Hypothalamus (tissue), 51 donors: ENCODE results near the gene SLC6A12.

Source experiments
- DNase-seq, 51 donors: peaks; one replicate each; lab custom pipeline; 2025; lab: John Stamatoyannopoulos, UW

SLC6A12 gene

DNA sequence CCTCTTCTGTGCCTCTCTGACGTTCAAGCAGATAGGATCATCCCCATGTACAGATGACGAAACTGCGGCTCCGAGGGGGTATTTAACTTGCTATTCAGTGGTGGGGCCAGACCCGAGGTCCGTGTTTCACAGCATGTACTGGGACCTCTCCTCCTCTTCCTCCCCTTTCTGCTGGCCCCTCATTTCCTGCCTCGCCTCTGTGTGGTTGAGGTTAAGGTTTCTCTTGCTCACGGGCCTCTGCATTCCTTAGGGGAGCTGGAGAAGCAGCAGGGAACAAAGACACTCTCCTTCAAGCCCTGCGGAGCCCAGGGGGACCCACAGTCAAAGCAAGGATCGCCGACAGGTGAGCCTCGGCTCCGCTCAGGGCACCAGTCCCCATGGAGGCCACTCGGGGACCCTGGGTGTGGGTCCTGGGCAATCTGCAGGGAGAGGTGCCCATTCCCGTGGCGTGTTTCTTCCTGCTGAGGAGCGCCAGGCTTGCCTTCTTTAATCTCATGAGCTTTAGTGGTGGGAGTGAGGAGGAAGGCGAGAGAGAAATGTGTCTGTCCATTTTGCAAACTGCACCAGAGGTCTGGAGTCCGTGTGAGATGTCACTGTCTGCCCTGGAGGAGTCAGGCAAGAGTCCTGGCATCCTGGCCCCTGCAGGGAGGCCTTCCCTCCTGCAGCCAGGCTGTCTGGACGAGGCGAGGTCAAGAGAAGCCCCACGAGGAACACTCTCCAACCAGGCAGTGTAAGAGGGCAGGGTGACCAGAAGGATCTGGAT lies 45.0 kb downstream of the SLC6A12 start:
- DNase-seq = no peak

DNA sequence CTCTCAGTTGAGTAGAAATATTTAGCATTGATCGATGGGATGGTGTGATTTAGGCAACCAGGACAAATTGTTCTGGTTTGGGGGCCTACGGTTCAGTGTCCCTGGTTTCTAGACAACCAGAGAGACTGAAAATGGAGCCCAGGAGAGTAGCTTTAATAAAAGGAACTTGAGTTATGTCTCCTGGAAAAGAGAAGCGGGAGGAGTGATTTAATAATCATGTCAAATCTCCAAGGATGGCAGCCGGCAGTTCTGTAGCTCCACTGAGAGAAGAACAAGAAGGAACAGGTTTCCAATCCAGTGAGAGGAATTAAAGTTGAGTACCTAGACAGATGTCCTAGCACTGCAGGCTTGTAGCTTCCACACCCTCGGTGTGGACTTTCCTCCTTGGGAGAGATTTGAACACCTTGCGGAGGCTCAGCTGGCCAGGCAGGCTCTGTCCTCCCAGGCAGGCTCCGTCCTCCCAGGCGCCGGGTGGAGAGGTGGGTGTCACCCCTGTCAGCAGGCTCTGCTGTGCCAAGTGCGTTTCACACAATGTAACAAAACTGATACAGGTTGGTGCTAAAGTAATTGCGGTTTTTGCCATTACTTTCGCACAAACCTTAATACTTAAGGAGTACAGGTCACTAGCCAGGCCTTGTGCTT lies 45.9 kb downstream of the SLC6A12 start:
- DNase-seq = no peak

DNA sequence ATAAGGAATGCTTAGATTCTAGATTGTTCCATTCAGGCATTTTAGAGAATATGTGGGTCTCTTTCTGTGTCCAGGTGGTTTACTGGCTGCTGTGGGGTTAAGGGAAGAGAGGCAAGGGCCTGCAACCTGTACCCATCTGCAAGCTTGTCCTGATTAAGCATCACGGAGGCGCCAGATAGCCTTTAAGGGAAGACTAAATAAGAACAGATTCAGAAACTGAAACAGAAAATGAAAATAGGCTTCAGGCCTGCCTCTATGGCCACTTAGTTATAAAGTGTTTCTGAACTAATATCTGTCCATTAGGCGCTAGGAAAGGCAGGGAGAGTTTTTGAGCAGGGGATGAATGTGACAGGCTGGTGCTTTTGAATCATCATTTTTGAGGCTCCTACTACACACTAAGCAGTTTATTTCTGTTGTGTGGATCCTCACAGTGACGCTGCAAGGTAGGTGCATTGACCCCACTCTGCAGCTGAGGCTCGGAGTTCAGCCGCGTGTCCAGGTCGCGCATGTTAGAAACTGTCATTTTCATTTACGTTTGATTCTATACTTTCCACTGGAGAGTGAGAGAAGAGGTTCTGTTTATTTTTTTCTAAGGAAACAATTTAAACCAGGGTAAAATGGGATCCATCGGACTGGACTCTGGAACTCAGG lies 47.4 kb downstream of the SLC6A12 start:
- DNase-seq = no peak

DNA sequence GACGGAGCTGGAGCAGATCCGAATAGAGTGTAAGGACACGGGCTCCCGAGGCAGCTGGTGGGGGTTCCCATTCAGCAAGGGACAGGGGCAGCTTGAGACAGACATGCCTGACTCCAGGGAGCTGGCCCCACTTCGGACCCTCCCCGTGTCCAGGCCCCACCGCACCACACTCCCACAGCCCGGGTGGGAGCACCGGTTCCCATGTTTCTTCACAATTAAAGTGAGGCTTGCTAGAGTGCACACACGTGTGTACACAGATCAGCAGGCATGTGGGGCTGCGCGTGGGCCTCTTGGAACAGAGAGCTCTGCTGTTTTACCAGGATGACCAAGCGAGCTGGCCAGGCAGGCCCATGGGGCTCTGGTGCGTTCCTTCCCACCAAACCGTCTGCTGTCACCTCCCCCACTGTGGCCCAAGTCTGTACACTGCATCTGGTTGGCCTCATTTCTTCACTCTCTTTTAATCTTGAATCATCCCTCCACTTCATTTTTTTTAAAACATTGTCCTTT lies 48.0 kb downstream of the SLC6A12 start:
- no peak for DNase-seq

DNA sequence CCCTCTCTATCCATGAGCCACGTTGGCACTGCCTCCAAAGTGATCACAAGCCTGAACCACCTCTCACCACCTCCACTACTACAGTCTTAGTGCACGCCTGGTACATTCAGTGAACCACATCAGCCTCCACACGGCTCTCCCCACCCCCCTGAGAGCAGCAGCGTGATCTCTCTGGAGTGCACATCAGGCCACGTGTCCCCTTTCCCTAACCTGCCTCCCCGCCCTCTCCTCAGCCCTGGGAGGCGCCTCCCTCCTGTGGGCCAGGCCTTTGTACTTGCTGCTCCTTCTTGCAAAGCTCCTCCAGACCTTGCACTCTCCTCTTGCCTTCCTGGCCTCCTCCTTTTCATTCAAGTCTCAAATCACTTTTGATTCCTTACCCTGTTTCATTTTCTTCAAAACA lies 49.8 kb downstream of the SLC6A12 start:
- DNase-seq = peak in 5 of 51 donors; percentile 14 to 42 (median 36)

DNA sequence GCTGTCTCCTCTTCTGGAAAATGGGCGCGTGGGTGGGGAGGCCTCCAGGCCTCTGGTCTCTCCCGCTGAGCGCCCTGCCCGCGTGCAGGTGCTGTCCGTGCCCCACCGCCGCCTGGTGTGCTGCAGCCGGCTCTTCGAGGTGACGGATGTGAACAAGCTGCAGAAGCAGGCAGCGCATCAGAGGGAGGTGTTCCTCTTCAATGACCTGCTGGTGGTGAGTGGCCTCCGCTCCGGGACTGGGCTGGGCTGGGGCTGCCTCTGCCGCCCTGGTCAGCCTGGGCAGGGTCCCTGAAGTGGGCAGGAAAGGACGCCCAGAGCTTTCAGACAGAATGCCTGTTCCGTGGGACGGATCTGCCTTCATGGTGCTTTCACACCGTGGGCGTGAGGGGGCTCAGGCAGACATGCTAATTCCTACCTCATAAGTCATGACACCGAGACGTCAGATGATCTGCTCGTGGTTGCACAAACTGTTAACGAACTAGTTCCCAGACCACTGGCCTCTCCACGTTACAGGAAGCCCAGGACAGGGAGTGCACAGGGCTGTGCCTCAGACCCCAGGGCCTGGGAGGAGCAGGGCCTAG lies 50.5 kb downstream of the SLC6A12 start:
- no peak for DNase-seq

DNA sequence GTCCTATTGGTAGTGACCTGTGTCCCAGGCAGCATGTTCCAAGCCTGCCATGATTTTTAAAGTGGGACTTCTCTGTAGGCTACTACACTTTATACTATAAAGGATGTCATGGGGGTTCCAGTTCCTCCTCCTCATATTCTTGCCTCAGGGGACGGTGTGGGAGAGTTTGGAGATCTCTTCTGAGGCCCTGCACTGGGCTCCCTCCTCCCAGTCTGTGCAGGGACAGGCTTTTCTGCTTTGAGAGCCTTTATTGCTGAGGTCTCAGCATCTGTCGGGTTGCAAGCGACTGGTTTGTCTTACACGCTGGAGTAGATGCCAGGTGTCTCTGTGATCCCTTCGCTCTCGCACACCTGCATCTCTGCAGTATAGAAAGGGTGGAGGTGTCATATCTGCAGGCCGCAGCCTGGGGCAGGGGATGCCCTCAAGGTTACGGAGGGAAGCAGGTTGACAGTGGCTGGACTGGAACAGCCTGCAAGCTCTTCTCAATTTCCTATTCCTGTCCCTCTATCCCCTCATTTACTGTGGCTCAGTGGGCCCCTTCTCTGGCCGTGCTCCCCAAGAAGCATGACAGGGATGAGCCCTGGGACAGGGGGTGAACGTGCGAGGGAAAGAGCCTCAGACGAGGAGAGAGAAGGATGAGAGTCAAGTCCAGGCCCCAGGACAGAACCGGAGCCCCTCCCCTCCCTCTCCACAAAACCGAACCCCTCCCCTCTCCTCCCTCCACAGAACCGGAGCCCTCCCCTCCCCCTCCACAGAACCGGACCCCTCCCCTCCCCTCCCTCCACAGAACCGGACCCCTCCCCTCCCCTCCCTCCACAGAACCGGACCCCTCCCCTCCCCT lies 51.3 kb downstream of the SLC6A12 start:
- no peak for DNase-seq

DNA sequence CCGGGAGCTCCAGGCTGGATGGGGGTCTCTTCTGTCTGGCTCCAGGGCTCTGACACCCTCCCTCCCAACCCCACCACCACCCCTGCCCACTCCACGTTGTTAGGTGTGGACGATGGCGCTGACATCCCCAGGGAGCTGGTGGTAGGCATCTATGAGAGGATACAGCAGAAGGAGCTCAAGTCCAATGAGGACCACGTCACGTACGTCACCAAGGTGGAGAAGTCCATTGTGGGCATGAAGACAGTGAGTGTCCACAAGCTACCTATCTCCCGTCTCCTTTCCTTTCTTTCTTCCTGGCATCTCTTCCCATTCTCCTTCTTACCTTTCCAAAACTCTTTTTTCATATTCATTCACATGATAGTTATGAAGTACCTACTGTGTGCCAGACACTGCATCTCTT lies 52.1 kb downstream of the SLC6A12 start:
- DNase-seq = no peak

DNA sequence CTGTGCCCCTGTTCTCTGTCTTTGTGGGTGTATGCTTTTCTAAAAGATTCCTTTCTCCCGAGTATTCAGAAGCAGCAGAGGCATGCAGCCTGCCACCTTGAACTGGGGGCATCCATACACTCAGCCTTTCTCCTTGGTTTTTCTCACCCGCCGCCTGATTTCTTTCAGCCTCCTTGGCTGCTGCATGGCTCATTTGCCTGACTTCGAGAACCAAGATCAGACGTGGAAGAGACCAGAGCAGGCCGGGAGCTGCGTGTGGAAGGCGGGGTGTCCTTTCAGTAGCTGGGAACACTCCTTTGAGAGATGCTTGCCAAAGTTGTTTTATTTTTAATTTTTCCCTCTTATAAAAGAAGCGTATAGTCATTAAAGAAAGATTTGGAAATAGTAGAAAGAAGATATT lies 53.1 kb downstream of the SLC6A12 start:
- no peak for DNase-seq

DNA sequence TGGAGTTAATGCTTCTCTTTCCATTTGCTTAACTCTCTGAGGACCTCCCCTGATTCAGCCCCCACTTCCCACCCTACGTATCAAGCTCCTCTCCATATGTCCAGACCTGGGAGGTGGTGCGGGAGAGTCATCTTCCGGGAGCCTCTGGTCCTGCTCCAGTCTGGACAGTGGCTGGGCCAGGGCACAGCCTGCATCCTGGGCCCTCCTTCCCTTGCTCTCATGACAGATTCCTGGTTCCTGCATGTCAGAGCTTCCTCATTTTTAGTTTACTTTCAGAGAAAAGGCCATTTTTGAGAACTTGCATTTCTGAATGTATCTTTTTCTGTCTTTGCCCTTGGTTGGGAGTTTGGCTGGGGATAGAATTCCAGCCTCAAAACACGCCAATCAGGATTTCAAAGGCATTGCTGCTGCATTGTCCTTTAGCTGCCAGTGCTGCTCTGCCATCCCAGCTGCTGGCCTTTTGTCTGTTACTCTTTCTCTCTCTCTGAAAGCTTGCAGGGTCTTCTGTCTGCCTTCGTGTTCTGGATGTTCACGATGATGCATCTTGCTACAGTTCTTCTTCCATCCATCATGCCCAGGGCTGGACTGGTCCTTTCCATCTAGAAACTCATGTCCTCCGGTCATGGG lies 54.7 kb downstream of the SLC6A12 start:
- no peak for DNase-seq

DNA sequence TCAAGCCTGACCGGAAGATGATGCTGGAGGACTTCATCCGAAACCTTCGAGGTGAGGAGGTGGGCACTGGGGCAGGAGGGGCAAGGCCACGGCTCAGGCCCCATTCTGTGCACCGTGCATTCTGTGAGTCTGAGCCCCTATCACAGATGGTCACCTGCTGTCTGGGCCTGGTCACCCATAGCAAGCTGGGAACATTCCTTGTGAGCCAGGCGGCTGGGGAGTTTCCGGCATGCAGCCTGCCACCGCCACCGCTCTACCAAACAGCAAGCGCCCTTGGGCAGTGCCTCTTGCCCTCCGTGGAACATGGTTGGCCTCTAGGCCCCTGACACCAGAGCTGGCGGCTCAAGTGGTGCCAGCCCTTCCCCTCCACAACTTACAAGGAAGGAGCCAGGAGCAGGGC lies 56.3 kb downstream of the SLC6A12 start:
- no peak for DNase-seq

DNA sequence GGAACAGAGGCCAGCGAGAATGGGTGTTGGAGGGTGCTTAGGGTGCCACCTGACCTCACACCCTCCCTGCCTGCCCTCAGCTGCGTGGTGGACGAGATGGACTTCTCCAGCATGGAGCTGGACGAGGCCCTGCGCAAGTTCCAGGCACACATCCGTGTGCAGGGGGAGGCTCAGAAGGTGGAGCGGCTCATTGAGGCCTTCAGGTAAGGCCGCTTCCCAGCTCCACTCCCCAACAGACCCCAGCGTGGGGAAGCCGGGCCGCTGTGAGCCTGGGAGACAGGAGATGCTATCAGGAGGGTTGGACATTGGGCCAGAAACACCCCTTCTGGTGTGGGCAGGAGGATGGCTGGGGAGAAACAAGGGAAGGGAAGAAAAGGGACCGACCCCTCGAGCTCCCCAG lies 57.0 kb downstream of the SLC6A12 start:
- DNase-seq = no peak

DNA sequence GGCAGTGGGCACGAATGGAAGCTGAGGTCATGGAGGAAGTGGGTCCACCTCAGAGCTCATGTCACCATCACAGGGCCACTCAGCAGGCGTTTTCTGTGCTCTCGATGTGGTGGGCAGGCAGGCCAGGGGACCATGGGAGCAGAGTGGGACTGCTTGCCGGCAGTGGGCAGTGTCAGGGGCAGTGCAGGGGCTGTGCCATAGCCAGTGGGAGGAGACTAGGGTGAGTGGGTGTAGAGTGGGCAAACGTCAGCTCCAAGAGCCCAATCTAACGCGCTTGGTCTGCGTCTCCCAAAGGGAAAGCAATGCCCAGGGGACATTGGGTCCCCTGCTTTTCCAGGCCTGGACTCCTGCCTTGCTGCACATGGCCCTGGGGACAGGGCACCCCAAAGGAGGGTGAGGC lies 58.3 kb downstream of the SLC6A12 start:
- no peak for DNase-seq

DNA sequence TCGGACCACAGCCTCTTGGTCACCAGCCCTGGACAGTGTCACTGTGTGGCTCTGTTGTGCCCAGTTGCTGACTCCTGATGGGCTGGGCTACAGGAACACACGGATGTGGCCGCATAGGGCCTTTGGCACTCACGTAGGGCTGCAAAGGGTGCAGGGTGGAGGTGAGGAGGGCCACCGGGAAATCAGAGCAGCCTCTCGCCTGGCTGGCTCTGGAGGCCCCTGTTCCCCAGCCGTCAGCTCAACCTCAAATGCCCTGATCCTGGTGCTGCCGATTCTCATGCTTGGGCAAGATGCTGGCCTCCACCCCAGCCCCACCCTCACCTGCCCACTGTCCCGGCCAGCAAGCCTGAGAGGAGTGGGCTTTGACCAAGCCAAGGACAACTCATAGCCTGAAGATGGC lies 59.0 kb downstream of the SLC6A12 start:
- DNase-seq = no peak

DNA sequence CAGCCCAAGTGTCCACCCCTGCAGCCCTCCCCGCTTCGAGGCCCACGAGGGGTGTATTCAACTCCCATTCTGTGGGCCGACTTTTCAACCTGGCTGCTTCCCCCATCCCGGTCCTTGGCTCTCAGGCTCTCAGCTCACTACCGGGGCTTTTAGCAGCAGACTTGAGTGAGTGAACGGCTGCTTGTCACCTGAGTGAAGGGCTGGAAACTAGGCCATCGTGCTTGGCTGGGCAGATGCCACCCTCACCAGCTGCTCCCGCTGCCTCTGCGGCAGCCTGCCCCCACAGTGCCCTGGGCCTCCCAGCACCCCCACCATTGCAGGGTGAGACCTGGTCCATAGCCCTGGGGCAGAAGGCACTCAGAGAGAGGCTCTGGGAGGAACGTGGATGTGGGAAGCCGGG lies 59.9 kb downstream of the SLC6A12 start:
- DNase-seq = no peak

DNA sequence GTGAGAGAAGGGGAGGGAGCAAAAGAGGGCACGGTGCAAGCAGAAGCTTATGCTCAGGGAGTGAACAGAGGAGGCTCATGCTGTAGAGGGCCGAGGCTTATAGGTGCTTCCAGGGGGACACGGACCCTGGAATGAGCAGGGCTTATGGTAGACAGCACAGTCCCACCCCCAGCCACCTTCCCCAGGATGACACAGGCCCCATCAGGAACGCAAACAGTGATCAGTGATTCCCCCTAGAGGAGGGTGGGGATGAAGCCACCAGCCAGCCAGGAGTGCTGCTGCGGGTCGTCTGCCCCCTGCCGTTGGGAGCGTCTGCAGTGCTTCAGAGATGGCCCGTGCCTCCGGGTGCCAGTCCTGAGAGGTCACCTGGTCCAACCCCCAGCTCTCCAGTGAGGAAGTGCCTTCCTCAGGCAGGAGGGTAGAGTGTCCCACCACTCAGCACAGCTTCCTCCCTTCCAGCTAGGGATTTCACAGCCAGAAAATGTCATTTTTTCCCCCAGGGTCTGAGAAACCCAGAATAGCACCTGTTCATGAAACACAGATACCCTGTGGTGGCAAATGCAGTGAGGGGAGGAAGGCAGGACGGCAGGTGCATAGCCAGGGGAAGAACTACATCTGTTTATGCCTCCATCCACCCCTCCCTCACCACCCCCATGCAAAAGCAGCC lies 60.7 kb downstream of the SLC6A12 start:
- peak in 24 of 51 donors; percentile 6 to 62 (median 30) for DNase-seq

DNA sequence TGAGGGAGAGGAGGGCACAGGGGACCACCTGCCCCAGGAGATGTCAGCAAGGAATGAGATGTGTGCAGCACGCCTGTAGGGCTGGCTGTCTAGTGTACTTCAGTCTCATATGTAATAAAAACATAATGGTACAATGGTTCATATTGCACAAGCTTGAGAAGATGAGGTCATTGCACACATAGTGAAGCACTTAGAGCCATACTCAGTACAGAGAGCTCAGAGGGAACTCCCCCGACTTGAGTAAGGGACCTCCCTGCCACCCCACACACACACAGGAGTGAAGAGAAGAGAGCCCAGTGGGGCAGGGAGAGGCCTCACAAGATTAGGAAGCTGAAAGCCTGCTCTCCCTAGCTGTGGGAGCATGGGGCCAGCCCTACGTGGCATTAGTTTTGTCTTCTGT lies 61.5 kb downstream of the SLC6A12 start:
- DNase-seq = no peak

DNA sequence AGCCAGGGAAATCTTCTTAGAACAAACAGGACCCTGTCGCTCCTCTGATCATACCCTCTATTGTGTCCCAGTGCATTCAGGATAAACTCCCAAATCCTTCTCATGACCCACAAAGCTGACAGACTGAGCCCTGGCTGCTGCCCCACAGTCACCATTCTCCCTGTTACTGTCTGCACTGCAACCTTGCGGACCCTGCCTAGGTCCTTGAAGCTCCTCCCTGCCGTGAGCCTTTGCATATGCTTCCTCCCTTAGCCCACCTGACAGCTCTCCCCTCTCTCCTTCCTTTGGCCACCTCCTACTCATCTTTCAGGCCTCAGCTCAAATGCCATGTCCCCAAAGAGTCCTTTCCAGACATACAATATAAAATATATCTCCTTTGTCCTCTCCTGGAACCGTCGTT lies 62.4 kb downstream of the SLC6A12 start:
- no peak for DNase-seq

DNA sequence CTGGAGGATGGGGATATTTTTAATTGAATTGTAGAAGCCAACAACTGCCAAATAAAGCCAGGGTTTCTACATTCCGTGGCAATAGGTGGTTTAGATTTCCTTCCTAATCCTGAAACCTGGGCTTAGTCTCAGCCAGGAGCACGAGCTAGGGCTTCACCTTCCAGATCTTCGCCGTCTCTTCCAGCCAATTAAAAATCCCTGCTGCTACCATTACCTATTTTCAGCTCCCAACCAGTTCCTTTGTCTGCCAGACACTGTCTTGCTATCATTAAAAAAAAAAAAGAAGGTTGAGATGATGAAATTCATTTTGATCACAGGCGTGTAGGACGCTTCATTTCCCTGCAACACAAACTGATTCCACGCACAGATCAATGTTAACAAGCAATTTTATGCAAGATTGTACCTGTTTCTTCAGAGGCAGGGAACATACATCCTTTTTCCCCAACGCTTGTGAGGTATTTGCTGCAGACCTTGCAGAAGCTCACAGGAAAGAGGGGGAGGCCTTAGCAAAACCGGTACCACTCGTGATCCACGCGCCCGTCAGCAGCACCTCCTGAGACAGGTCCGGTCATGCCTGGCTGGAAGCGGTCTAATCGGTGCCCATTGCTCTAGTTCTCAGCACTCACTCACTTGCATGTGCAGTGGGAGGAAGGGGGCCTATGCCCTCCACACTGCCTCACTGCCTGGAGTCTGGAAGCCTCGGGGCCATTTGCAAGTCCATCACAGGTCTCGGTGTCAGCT lies 65.1 kb downstream of the SLC6A12 start:
- DNase-seq = peak in 1 of 51 donors; percentile 56
